ENCODE measurements around the gene DCAF6. TPM values are rescaled to one million over a fixed set of nuclear protein-coding genes. Genes with fewer than 3 reads are reported as not detected.
"Not testable (repeated sequence)": the region's sequence is repeated elsewhere in the genome, so short reads cannot be mapped to it uniquely, and the experiment has no call there.

DCAF6 gene
- total RNA-seq, 1 donor from 2014 or later, result 93.9 TPM

DNA sequence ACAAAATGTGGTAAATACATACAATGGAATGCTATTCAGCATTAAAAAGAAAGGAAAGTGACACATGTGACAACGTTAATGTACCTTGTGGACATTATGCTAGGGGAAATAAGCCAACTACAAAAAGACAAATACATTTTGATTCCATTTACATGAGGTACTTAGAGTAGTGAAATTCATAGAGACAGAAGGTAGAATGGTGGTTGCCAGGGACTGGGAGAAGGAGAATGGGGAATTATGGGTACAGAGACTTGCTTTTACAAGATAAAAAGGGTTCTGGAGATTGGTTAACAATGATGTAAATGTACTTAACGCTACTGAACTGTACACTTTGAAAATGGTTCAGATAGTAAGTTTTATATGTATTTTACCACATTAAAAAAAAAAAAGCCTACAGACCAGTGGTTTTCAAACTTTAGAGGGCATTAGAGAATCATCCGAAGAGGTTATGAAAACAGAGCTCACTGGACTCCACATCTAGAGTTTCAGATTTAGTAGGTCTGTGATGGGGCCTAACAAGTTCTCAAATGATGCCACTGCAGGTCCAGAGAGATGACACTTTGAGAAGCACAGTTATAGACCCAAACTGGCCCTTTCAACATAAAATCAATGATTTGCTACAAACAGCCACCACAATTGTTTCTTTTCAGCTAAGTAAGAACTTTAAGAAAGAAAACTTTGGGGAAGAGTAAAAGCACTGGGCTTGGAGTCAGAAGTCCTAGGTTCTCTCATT lies 13.0 kb upstream of the DCAF6 start:
- H3K9me3 ChIP-seq (ENCODE audit: control insufficient read depth in 3 of 3, low read length in 3 of 3), result no peaks in the 10 kb centered on the region
- H3K27me3 ChIP-seq (ENCODE audit: control insufficient read depth in 3 of 3, insufficient read depth in 3 of 3, low read length in 3 of 3), result no peaks in the 10 kb centered on the region
- no peak overlapping the region for H3K9ac ChIP-seq (ENCODE audit: low read depth in 1 of 3, low read length in 3 of 3)
- no peak overlapping the region for H3K4me3 ChIP-seq (ENCODE audit: low read length in 3 of 3)
- peaks cover 0 to 4% (median 0%) of the 10 kb centered on the region in 3 donors for H3K36me3 ChIP-seq (ENCODE audit: control insufficient read depth in 3 of 3, insufficient read depth in 3 of 3, low read length in 3 of 3)
- H3K4me1 ChIP-seq (ENCODE audit: control insufficient read depth in 3 of 3, insufficient read depth in 3 of 3, low read length in 3 of 3), result peaks cover 12 to 15% (median 14%) of the 10 kb centered on the region in 3 donors
- peak overlapping the region; percentile 55 for H3K27ac ChIP-seq (ENCODE audit: low read depth, low read length)

GRCh38 chr1:167924102-167924501 lies 12.4 kb upstream of the DCAF6 start:
- Histone ChIP-seq H3K9me3 (ENCODE audit: control insufficient read depth in 3 of 3, low read length in 3 of 3) (no peaks in the 10 kb centered on the region), H3K27me3 (ENCODE audit: control insufficient read depth in 3 of 3, insufficient read depth in 3 of 3, low read length in 3 of 3) (no peaks in the 10 kb centered on the region), H3K4me3 (ENCODE audit: low read length in 3 of 3) (no peak overlapping the region), H3K36me3 (ENCODE audit: control insufficient read depth in 3 of 3, insufficient read depth in 3 of 3, low read length in 3 of 3) (peaks cover 0 to 1% (median 0%) of the 10 kb centered on the region in 3 donors), H3K4me1 (ENCODE audit: control insufficient read depth in 3 of 3, insufficient read depth in 3 of 3, low read length in 3 of 3) (peaks cover 12 to 15% (median 14%) of the 10 kb centered on the region in 3 donors), H3K9ac (ENCODE audit: low read depth in 1 of 3, low read length in 3 of 3) (no peak overlapping the region), H3K27ac (ENCODE audit: low read depth, low read length) (peak overlapping the region; percentile 55)

GRCh38 chr1:167924543-167925231 lies 11.8 kb upstream of the DCAF6 start:
- H3K27me3 ChIP-seq (ENCODE audit: control insufficient read depth in 3 of 3, insufficient read depth in 3 of 3, low read length in 3 of 3), result no peaks in the 10 kb centered on the region
- no peak overlapping the region for H3K4me3 ChIP-seq (ENCODE audit: low read length in 3 of 3)
- peaks cover 13 to 16% (median 15%) of the 10 kb centered on the region in 3 donors for H3K4me1 ChIP-seq (ENCODE audit: control insufficient read depth in 3 of 3, insufficient read depth in 3 of 3, low read length in 3 of 3)
- H3K27ac ChIP-seq (ENCODE audit: low read depth, low read length), result no peak overlapping the region
- H3K9me3 ChIP-seq (ENCODE audit: control insufficient read depth in 3 of 3, low read length in 3 of 3), result no peaks in the 10 kb centered on the region
- H3K36me3 ChIP-seq (ENCODE audit: control insufficient read depth in 3 of 3, insufficient read depth in 3 of 3, low read length in 3 of 3), result no peaks in the 10 kb centered on the region
- H3K9ac ChIP-seq (ENCODE audit: low read depth in 1 of 3, low read length in 3 of 3), result no peak overlapping the region

DNA sequence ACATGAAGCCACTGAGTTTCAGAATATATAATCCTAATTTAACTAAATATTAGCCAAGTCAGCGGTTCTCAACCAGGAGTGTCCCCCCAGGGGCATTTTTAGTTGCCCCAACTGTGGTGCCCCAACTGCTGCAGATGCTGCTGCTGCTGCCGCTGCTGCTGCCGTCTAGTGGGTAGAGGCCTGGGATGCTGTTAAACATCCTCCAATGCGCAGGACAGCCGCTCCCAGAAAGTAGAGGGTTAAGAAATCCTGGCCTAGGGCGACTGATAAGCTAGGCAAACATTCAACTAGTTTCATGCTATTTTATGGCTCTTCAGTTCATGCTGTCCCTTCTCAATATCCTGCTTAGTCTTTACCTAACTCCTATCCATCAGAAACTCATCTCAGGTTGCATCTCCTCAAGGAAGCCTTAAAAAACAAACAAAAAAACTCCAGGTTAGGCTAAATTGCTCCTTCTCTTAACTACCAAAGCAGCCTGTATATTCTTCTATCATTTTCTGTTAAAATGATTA lies 9.9 kb upstream of the DCAF6 start:
- H3K27ac ChIP-seq (ENCODE audit: low read depth, low read length), result no peak overlapping the region
- H3K4me3 ChIP-seq (ENCODE audit: low read length in 3 of 3), result no peak overlapping the region
- no peaks in the 10 kb centered on the region for H3K36me3 ChIP-seq (ENCODE audit: control insufficient read depth in 3 of 3, insufficient read depth in 3 of 3, low read length in 3 of 3)
- peaks cover 16 to 20% (median 18%) of the 10 kb centered on the region in 3 donors for H3K4me1 ChIP-seq (ENCODE audit: control insufficient read depth in 3 of 3, insufficient read depth in 3 of 3, low read length in 3 of 3)
- no peak overlapping the region for H3K9ac ChIP-seq (ENCODE audit: low read depth in 1 of 3, low read length in 3 of 3)
- no peaks in the 10 kb centered on the region for H3K9me3 ChIP-seq (ENCODE audit: control insufficient read depth in 3 of 3, low read length in 3 of 3)
- no peaks in the 10 kb centered on the region for H3K27me3 ChIP-seq (ENCODE audit: control insufficient read depth in 3 of 3, insufficient read depth in 3 of 3, low read length in 3 of 3)

DNA sequence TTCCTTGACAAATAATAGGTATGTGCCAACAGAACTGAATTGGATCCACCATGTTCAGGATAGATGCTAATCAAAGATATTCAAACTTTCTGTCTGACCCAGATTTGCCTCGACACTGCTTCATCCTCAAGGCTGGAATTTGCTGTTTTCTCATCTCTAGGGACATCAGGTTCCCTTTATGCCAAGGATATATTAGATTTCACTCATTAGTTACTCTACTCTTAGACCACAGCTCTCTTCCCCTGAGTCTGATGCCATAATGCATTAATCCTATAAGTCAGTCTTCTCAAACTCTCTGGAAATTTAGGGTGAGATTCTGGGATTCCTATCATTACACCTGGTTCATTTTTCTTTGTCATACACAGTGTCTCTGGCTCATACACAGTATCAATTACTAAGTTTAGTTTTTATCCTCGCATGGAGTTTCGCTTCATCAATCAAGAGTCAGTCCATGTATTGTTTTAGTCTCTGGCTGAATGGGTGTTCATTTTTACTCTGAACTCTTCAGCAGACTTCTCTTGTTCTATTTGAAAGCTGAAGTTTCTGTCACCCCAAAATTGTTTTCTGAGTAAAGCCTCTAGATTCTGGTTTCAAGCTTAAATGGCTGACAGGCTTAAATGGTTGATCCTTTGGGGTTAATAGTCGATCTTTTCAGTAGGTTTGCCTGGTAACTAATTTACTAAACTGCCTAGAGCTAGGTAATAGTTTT lies 9.3 kb upstream of the DCAF6 start:
- H3K4me3 ChIP-seq (ENCODE audit: low read length in 3 of 3), result no peak overlapping the region
- no peaks in the 10 kb centered on the region for H3K9me3 ChIP-seq (ENCODE audit: control insufficient read depth in 3 of 3, low read length in 3 of 3)
- H3K9ac ChIP-seq (ENCODE audit: low read depth in 1 of 3, low read length in 3 of 3), result no peak overlapping the region
- no peaks in the 10 kb centered on the region for H3K36me3 ChIP-seq (ENCODE audit: control insufficient read depth in 3 of 3, insufficient read depth in 3 of 3, low read length in 3 of 3)
- peaks cover 14 to 20% (median 15%) of the 10 kb centered on the region in 3 donors for H3K4me1 ChIP-seq (ENCODE audit: control insufficient read depth in 3 of 3, insufficient read depth in 3 of 3, low read length in 3 of 3)
- peak overlapping the region; percentile 54 for H3K27ac ChIP-seq (ENCODE audit: low read depth, low read length)
- no peaks in the 10 kb centered on the region for H3K27me3 ChIP-seq (ENCODE audit: control insufficient read depth in 3 of 3, insufficient read depth in 3 of 3, low read length in 3 of 3)

GRCh38 chr1:167928457-167928852 lies 8.0 kb upstream of the DCAF6 start:
- peaks cover 13 to 20% (median 14%) of the 10 kb centered on the region in 3 donors for H3K4me1 ChIP-seq (ENCODE audit: control insufficient read depth in 3 of 3, insufficient read depth in 3 of 3, low read length in 3 of 3)
- H3K9me3 ChIP-seq (ENCODE audit: control insufficient read depth in 3 of 3, low read length in 3 of 3), result no peaks in the 10 kb centered on the region
- no peaks in the 10 kb centered on the region for H3K36me3 ChIP-seq (ENCODE audit: control insufficient read depth in 3 of 3, insufficient read depth in 3 of 3, low read length in 3 of 3)
- no peak overlapping the region for H3K9ac ChIP-seq (ENCODE audit: low read depth in 1 of 3, low read length in 3 of 3)
- no peak overlapping the region for H3K4me3 ChIP-seq (ENCODE audit: low read length in 3 of 3)
- no peaks in the 10 kb centered on the region for H3K27me3 ChIP-seq (ENCODE audit: control insufficient read depth in 3 of 3, insufficient read depth in 3 of 3, low read length in 3 of 3)
- peak overlapping the region; percentile 48 for H3K27ac ChIP-seq (ENCODE audit: low read depth, low read length)

DNA sequence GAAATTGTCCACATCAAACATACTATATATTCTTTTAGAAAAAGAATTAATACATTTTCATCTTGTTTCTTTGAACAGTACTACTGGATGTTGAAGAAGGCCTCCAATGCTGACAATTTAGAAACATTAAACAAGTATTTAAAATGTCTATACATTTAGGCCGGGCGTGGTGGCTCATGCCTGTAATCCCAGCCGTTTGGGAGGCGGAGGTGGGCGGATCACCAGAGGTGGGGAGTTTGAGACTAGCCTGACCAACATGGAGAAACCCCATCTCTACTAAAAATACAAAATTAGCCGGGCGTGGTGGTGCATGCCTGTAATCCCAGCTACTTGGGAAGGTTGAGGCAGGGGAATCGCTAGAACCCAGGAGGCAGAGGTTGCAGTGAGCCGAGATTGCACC lies 7.6 kb upstream of the DCAF6 start:
- H3K27ac ChIP-seq (ENCODE audit: low read depth, low read length), result peak overlapping the region; percentile 48
- not testable (repeated sequence) for H3K9me3 ChIP-seq (ENCODE audit: control insufficient read depth in 3 of 3, low read length in 3 of 3); H3K4me3 ChIP-seq (ENCODE audit: low read length in 3 of 3); H3K36me3 ChIP-seq (ENCODE audit: control insufficient read depth in 3 of 3, insufficient read depth in 3 of 3, low read length in 3 of 3); H3K27me3 ChIP-seq (ENCODE audit: control insufficient read depth in 3 of 3, insufficient read depth in 3 of 3, low read length in 3 of 3); H3K9ac ChIP-seq (ENCODE audit: low read depth in 1 of 3, low read length in 3 of 3)
- peaks cover 13 to 23% (median 16%) of the 10 kb centered on the region in 3 donors for H3K4me1 ChIP-seq (ENCODE audit: control insufficient read depth in 3 of 3, insufficient read depth in 3 of 3, low read length in 3 of 3)

- Histone ChIP-seq H3K4me1 (ENCODE audit: control insufficient read depth in 3 of 3, insufficient read depth in 3 of 3, low read length in 3 of 3) (peaks cover 16 to 24% (median 18%) of the 10 kb centered on the region in 3 donors), H3K4me3 (ENCODE audit: low read length in 3 of 3) (no peak overlapping the region), H3K27me3 (ENCODE audit: control insufficient read depth in 3 of 3, insufficient read depth in 3 of 3, low read length in 3 of 3) (no peaks in the 10 kb centered on the region), H3K9ac (ENCODE audit: low read depth in 1 of 3, low read length in 3 of 3) (no peak overlapping the region), H3K27ac (ENCODE audit: low read depth, low read length) (peak overlapping the region; percentile 9), H3K36me3 (ENCODE audit: control insufficient read depth in 3 of 3, insufficient read depth in 3 of 3, low read length in 3 of 3) (no peaks in the 10 kb centered on the region), H3K9me3 (ENCODE audit: control insufficient read depth in 3 of 3, low read length in 3 of 3) (no peaks in the 10 kb centered on the region)
These were observed 6.8 kb upstream of the DCAF6 start for GRCh38 chr1:167929725-167930124.

DNA sequence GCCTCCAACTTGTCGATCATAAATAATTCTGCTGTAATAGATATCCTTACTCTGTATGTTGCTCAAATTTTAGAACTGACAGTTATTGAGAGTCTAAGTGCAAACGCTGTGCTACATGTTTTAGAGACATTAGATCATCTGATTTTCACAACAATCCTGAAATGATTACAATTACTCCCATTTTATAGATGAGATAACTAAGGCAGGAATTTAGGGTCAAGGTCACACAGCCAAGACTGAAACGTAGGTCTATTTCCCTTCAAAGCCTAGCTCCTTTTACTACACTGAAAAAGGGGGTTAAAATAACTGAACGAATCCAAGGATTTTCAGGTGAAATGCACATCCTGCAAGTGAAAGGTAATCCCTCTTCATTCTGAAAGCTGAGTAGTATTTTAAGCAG lies 2.7 kb upstream of the DCAF6 start:
- H3K36me3 ChIP-seq (ENCODE audit: control insufficient read depth in 3 of 3, insufficient read depth in 3 of 3, low read length in 3 of 3), result no peaks in the 10 kb centered on the region
- no peaks in the 10 kb centered on the region for H3K9me3 ChIP-seq (ENCODE audit: control insufficient read depth in 3 of 3, low read length in 3 of 3)
- peak overlapping the region; percentile 15 to 99 (median 86) for H3K4me3 ChIP-seq (ENCODE audit: low read length in 3 of 3)
- no peaks in the 10 kb centered on the region for H3K27me3 ChIP-seq (ENCODE audit: control insufficient read depth in 3 of 3, insufficient read depth in 3 of 3, low read length in 3 of 3)
- peak overlapping the region; percentile 91 for H3K27ac ChIP-seq (ENCODE audit: low read depth, low read length)
- H3K4me1 ChIP-seq (ENCODE audit: control insufficient read depth in 3 of 3, insufficient read depth in 3 of 3, low read length in 3 of 3), result peaks cover 6 to 19% (median 13%) of the 10 kb centered on the region in 3 donors
- peak overlapping the region; percentile 91 to 99 (median 97) for H3K9ac ChIP-seq (ENCODE audit: low read depth in 1 of 3, low read length in 3 of 3)

All from skeletal muscle tissue (tissue), 4 donors.